MM.1S (cell line): ENCODE data around the gene CCDC54.

Experiments
- DNase-seq: peaks from one replicate; pipeline ENCODE4 v3.0.0-alpha.2; 2015
- H2AFZ ChIP-seq: fragments of 300-600 bp; sonication (generic); 2 replicates; pipeline ENCODE4 v1.6.0; 2016; ENCODE audit warnings: antibody characterized with exemption, low read length
- H3F3A ChIP-seq: fragments of 300-600 bp; sonication (generic); 2 replicates; pipeline ENCODE4 v1.6.1; 2016; ENCODE audit warnings: mild to moderate bottlenecking, antibody characterized with exemption, low read length, moderate library complexity, mixed read lengths; ENCODE audit not compliant: insufficient read depth
- H3K27ac ChIP-seq: fragments of 300-600 bp; sonication (generic); 2 replicates; pipeline ENCODE4 v1.5.1; 2016; ENCODE audit warnings: mild to moderate bottlenecking, low read length
- H3K27me3 ChIP-seq: fragments of 300-600 bp; sonication (generic); replicated peaks from 2 replicates; pipeline ENCODE4 v1.6.0; 2016; ENCODE audit warnings: low read length; ENCODE audit not compliant: insufficient read depth
- H3K36me3 ChIP-seq: fragments of 300-600 bp; sonication (generic); replicated peaks from 2 replicates; pipeline ENCODE4 v1.6.1; 2016; ENCODE audit warnings: mild to moderate bottlenecking, low read length, mixed read lengths; ENCODE audit not compliant: insufficient read depth
- H3K4me1 ChIP-seq: fragments of 300-600 bp; sonication (generic); 2 replicates; pipeline ENCODE4 v1.6.1; 2016; ENCODE audit warnings: low read length, mixed read lengths
- H3K4me2 ChIP-seq: fragments of 300-600 bp; sonication (generic); 2 replicates; pipeline ENCODE4 v1.6.0; 2016; ENCODE audit warnings: low read depth, low read length
- H3K4me3 ChIP-seq: fragments of 300-600 bp; sonication (generic); 2 replicates; pipeline ENCODE4 v1.5.1; 2016; ENCODE audit warnings: low read length, mixed read lengths
- H3K79me2 ChIP-seq: fragments of 300-600 bp; sonication (generic); 2 replicates; pipeline ENCODE4 v1.6.1; 2016; ENCODE audit warnings: mixed run types, low read length, mixed read lengths
- H3K9ac ChIP-seq: fragments of 300-600 bp; sonication (generic); 2 replicates; pipeline ENCODE4 v1.6.1; 2016; ENCODE audit warnings: low read length, mixed read lengths
- H3K9me2 ChIP-seq: fragments of 300-600 bp; sonication (generic); replicated peaks from 2 replicates; pipeline ENCODE4 v1.6.1; 2016; ENCODE audit warnings: mild to moderate bottlenecking, low read length, mixed read lengths; ENCODE audit not compliant: insufficient read depth
- H3K9me3 ChIP-seq: fragments of 300-600 bp; sonication (generic); replicated peaks from 2 replicates; pipeline ENCODE4 v1.6.1; 2016; ENCODE audit warnings: mild to moderate bottlenecking, low read length, mixed read lengths; ENCODE audit not compliant: insufficient read depth
- H4K20me1 ChIP-seq: fragments of 300-600 bp; sonication (generic); 2 replicates; pipeline ENCODE4 v1.6.1; 2016; ENCODE audit warnings: mild to moderate bottlenecking, low read length, moderate library complexity, mixed read lengths; ENCODE audit not compliant: insufficient read depth
- CTCF ChIP-seq: fragments of 300-600 bp; sonication (generic); IDR thresholded peaks from 2 replicates; pipeline ENCODE4 v1.5.1; 2016; ENCODE audit warnings: antibody characterized with exemption, low read length, mixed read lengths
- EZH2 ChIP-seq: fragments of 300-600 bp; sonication (generic); optimal IDR thresholded peaks from 2 replicates; pipeline ENCODE3; 2017; ENCODE audit warnings: low read depth, mild to moderate bottlenecking, antibody characterized with exemption, low read length, mixed read lengths
- EZH2phosphoT487 ChIP-seq: fragments of 300-600 bp; sonication (generic); IDR thresholded peaks from 2 replicates; pipeline ENCODE4 v1.6.1; 2018; ENCODE audit warnings: antibody characterized with exemption, low read length

Gene CCDC54

GRCh38 chr3:107421881-107422280 lies 44.6 kb downstream of the CCDC54 start:
- Histone ChIP-seq H2AFZ (no peak overlapping the region), H3K9ac (no peak overlapping the region), H4K20me1 (no peaks in the 10 kb centered on the region), H3K4me3 (no peak overlapping the region), H3K79me2 (no peaks in the 10 kb centered on the region), H3K9me3 (no peaks in the 10 kb centered on the region), H3K4me2 (no peak overlapping the region), H3K36me3 (no peaks in the 10 kb centered on the region), H3K27ac (no peak overlapping the region), H3K27me3 (no peaks in the 10 kb centered on the region), H3F3A (no peaks in the 10 kb centered on the region), H3K4me1 (no peaks in the 10 kb centered on the region), H3K9me2 (no peaks in the 10 kb centered on the region)
- no peak for DNase-seq
- TF ChIP-seq EZH2 (no peak), CTCF (no peak), EZH2phosphoT487 (no peak)

- no peak overlapping the region for H3K27ac ChIP-seq
- no peaks in the 10 kb centered on the region for H3K9me2 ChIP-seq
- DNase-seq = no peak
- H2AFZ ChIP-seq = no peak overlapping the region
- no peak overlapping the region for H3K4me2 ChIP-seq
- H3K36me3 ChIP-seq = no peaks in the 10 kb centered on the region
- H3K4me1 ChIP-seq = no peaks in the 10 kb centered on the region
- no peaks in the 10 kb centered on the region for H3K9me3 ChIP-seq
- H3F3A ChIP-seq = no peaks in the 10 kb centered on the region
- no peak overlapping the region for H3K9ac ChIP-seq
- H3K27me3 ChIP-seq = no peaks in the 10 kb centered on the region
- H3K79me2 ChIP-seq = no peaks in the 10 kb centered on the region
- TF ChIP-seq EZH2phosphoT487 = no peak
- TF ChIP-seq EZH2 = no peak
- no peak overlapping the region for H3K4me3 ChIP-seq
- no peaks in the 10 kb centered on the region for H4K20me1 ChIP-seq
Measured at GRCh38 chr3:107425033-107425432, 47.8 kb downstream of the CCDC54 start.

- H3K9me2 ChIP-seq = no peaks in the 10 kb centered on the region
- no peaks in the 10 kb centered on the region for H3K27me3 ChIP-seq
- H3K9me3 ChIP-seq = no peaks in the 10 kb centered on the region
- H2AFZ ChIP-seq = no peak overlapping the region
- H4K20me1 ChIP-seq = no peaks in the 10 kb centered on the region
- H3K4me3 ChIP-seq = no peak overlapping the region
- no peaks in the 10 kb centered on the region for H3K36me3 ChIP-seq
- H3K27ac ChIP-seq = no peak overlapping the region
- DNase-seq = no peak
- H3K4me2 ChIP-seq = no peak overlapping the region
- H3F3A ChIP-seq = peaks cover 6% of the 10 kb centered on the region; the same call in 1 of the 2 replicates
- no peaks in the 10 kb centered on the region for H3K4me1 ChIP-seq
- no peak overlapping the region for H3K9ac ChIP-seq
- no peaks in the 10 kb centered on the region for H3K79me2 ChIP-seq
- no peak for TF ChIP-seq EZH2phosphoT487
- TF ChIP-seq CTCF = no peak
- TF ChIP-seq EZH2 = no peak
Measured at GRCh38 chr3:107426223-107426622, 49.0 kb downstream of the CCDC54 start.
